Muscle of leg (tissue), 11 donors: Measurements from ENCODE around the gene PNPLA3. TPM values are rescaled to one million over a fixed set of nuclear protein-coding genes. Genes with fewer than 3 reads are reported as not detected.

Experiments
- DNase-seq: peaks from one replicate; pipeline ENCODE4 v3.0.0; 2013
- H3K27ac ChIP-seq: one replicate; pipeline ENCODE4 v1.5.1; 2013; ENCODE audit warnings: mild to moderate bottlenecking, low read length, control low read depth
- H3K27me3 ChIP-seq: one replicate; pipeline ENCODE4 v1.6.1; 2013; ENCODE audit warnings: low read length; ENCODE audit not compliant: control insufficient read depth, insufficient read depth
- H3K36me3 ChIP-seq: one replicate; pipeline ENCODE4 v1.6.1; 2013; ENCODE audit warnings: low read length; ENCODE audit not compliant: control insufficient read depth, insufficient read depth
- H3K4me1 ChIP-seq: one replicate; pipeline ENCODE4 v1.6.1; 2013; ENCODE audit warnings: low read length; ENCODE audit not compliant: control insufficient read depth, insufficient read depth
- H3K4me3 ChIP-seq: one replicate; pipeline ENCODE4 v1.5.1; 2013; ENCODE audit warnings: low read length, control low read depth
- H3K9me3 ChIP-seq: replicated peaks from 2 replicates; pipeline ENCODE4 v1.6.1; 2013; ENCODE audit warnings: low read depth, low read length; ENCODE audit not compliant: control insufficient read depth
- WGBS: methylation state at CpG from one replicate; pipeline ENCODE4 v1.1.5; 2013; ENCODE audit warnings: missing lambda C conversion rate; ENCODE audit not compliant: insufficient coverage; 5-methylcytosine and 5-hydroxymethylcytosine counted together
- polyA plus RNA-seq, 8 donors: library from polyadenylated mRNA; unstranded; fragments of 120-200 nt; gene quantifications; one replicate each; pipeline versions ENCODE4 v1.2.1 to v1.2.3, GENCODE V29; 2013; ENCODE audit warnings: inconsistent platforms in 1 of 8, low replicate concordance in 1 of 8; ENCODE audit not compliant: insufficient read length in 8 of 8, insufficient read depth in 1 of 8
- total RNA-seq: library from RNA; stranded (reverse); fragments of 120-200 nt; gene quantifications from one replicate; pipeline ENCODE4 v1.2.4, GENCODE V29; 2013

Gene PNPLA3
- total and polyA plus RNA-seq, 9 donors = 0.18 to 0.79 (median 0.35) TPM

DNA sequence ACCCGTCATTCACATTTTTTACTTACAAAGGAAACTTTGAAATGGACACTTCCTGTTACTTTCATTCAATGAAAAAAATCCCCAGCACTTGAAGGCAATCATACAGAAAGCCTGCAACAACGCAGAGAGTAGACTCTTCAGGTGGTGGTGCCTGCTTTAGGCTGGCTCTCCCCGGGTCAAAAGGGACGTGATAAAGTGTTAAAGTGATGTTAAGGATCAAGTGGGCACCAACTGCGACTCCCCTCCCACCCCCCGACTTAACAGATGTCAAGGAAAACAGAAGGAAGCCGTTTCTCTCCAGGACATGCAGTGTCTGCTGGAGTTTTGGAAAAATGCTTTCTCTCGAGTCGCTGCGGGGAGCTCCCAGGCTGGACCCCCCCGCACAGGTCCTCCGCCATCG lies 414 bp upstream of the PNPLA3 start:
- Histone ChIP-seq H3K36me3 (no peaks in the 10 kb centered on the region), H3K4me3 (peak overlapping the region; percentile 43), H3K27ac (no peak overlapping the region), H3K27me3 (peaks cover 27% of the 10 kb centered on the region), H3K4me1 (peaks cover 23% of the 10 kb centered on the region), H3K9me3 (no peaks in the 10 kb centered on the region)
- WGBS = 0% methylated on average over 1 of the region's 13 CpGs
- DNase-seq = no peak

- H3K27ac ChIP-seq = no peak overlapping the region
- peaks cover 24% of the 10 kb centered on the region for H3K27me3 ChIP-seq
- no peak overlapping the region for H3K4me3 ChIP-seq
- no CpG with 5 or more reads among the region's 7 CpGs for WGBS
- no peaks in the 10 kb centered on the region for H3K36me3 ChIP-seq
- H3K4me1 ChIP-seq = peaks cover 23% of the 10 kb centered on the region
- H3K9me3 ChIP-seq = no peaks in the 10 kb centered on the region
- no peak for DNase-seq
Observed at GRCh38 chr22:43924877-43925276, 1.3 kb downstream of the PNPLA3 start.

- Histone ChIP-seq H3K36me3 (no peaks in the 10 kb centered on the region), H3K4me1 (peaks cover 23% of the 10 kb centered on the region), H3K27ac (no peak overlapping the region), H3K4me3 (no peak overlapping the region), H3K27me3 (peaks cover 23% of the 10 kb centered on the region), H3K9me3 (no peaks in the 10 kb centered on the region)
- 34% methylated on average over 5 of the region's 6 CpGs for WGBS
- DNase-seq = no peak
Observed at GRCh38 chr22:43925433-43926348, 2.1 kb downstream of the PNPLA3 start.

GRCh38 chr22:43926349-43926710 lies 2.7 kb downstream of the PNPLA3 start:
- H3K4me3 ChIP-seq = no peak overlapping the region
- no CpG with 5 or more reads among the region's 1 CpG for WGBS
- peaks cover 22% of the 10 kb centered on the region for H3K4me1 ChIP-seq
- H3K9me3 ChIP-seq = no peaks in the 10 kb centered on the region
- no peak for DNase-seq
- H3K27ac ChIP-seq = no peak overlapping the region
- no peaks in the 10 kb centered on the region for H3K36me3 ChIP-seq
- H3K27me3 ChIP-seq = peaks cover 21% of the 10 kb centered on the region

DNA sequence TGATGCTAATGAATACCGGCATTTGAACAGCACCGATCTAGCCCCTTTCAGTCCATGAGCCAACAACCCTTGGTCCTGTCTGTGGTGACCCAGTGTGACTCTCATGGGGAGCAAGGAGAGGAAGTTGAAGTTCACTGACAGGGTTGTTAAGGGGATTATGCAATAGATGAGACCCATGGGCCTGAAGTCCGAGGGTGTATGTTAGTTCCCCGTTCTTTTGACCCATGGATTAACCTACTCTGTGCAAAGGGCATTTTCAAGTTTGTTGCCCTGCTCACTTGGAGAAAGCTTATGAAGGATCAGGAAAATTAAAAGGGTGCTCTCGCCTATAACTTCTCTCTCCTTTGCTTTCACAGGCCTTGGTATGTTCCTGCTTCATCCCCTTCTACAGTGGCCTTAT lies 4.9 kb downstream of the PNPLA3 start:
- Histone ChIP-seq H3K9me3 (no peaks in the 10 kb centered on the region), H3K27ac (no peak overlapping the region), H3K4me1 (peaks cover 11% of the 10 kb centered on the region), H3K27me3 (peaks cover 23% of the 10 kb centered on the region), H3K36me3 (no peaks in the 10 kb centered on the region), H3K4me3 (no peak overlapping the region)
- peak; percentile 50 for DNase-seq
- 78% methylated on average over 4 of the region's 5 CpGs for WGBS

GRCh38 chr22:43928908-43929307 lies 5.3 kb downstream of the PNPLA3 start:
- Histone ChIP-seq H3K36me3 (no peaks in the 10 kb centered on the region), H3K4me1 (peaks cover 10% of the 10 kb centered on the region), H3K4me3 (no peak overlapping the region), H3K27me3 (peaks cover 21% of the 10 kb centered on the region), H3K9me3 (no peaks in the 10 kb centered on the region), H3K27ac (no peak overlapping the region)
- WGBS = 92% methylated on average over 2 of the region's 6 CpGs
- no peak for DNase-seq

DNA sequence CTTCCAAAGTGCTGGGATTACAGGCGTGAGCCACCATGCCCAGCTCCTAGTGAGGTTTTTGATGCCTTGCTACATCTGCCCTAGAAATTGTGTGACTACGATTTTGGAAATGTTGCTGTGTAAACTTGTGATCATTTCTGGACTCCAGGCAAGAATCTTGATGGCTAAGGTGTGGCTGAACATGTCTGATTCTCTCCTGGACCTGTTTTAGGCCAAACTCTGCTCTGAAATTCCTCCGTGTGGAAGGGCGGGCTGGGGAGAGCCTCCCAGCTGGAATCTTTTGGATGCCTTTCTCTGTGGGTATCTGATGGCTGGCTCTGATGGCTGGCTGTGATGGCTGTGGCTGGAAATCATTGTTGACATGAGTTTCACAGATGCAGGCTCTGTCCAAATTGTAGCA lies 8.2 kb downstream of the PNPLA3 start:
- Histone ChIP-seq H3K27ac (no peak overlapping the region), H3K4me1 (no peaks in the 10 kb centered on the region), H3K9me3 (no peaks in the 10 kb centered on the region), H3K4me3 (no peak overlapping the region), H3K36me3 (no peaks in the 10 kb centered on the region), H3K27me3 (peaks cover 5% of the 10 kb centered on the region)
- DNase-seq = no peak
- WGBS = 63% methylated on average over 4 of the region's 4 CpGs

DNA sequence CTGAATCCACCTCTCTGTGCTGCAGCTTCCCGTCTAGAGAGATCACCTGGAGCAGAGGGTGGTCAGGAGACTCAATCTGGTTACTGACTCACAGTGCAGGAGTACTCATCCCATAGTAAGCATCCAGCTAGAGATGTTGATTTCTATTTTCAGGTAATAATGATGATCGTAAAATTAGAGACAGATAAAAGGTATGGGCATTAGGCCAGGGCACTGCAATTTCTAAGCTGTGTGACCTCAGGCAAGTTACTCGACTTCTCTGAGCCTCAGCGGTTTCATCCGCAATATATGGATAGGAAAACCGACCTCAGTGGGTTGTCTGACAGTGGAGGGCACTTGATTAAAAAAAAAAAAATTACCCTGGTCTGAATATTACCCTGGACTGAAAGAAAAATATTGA lies 17.8 kb downstream of the PNPLA3 start:
- Histone ChIP-seq H3K4me1 (no peaks in the 10 kb centered on the region), H3K27ac (no peak overlapping the region), H3K9me3 (no peaks in the 10 kb centered on the region), H3K36me3 (no peaks in the 10 kb centered on the region), H3K4me3 (no peak overlapping the region), H3K27me3 (no peaks in the 10 kb centered on the region)
- DNase-seq = no peak
- 100% methylated on average over 2 of the region's 6 CpGs for WGBS

- no peaks in the 10 kb centered on the region for H3K4me1 ChIP-seq
- no peak overlapping the region for H3K4me3 ChIP-seq
- WGBS = 85% methylated on average over 20 of the region's 20 CpGs
- no peak for DNase-seq
- H3K27ac ChIP-seq = no peak overlapping the region
- no peaks in the 10 kb centered on the region for H3K9me3 ChIP-seq
- no peaks in the 10 kb centered on the region for H3K36me3 ChIP-seq
- H3K27me3 ChIP-seq = no peaks in the 10 kb centered on the region
Observed at GRCh38 chr22:43944670-43945430, 21.2 kb downstream of the PNPLA3 start.

- no peaks in the 10 kb centered on the region for H3K36me3 ChIP-seq
- H3K9me3 ChIP-seq = no peaks in the 10 kb centered on the region
- WGBS = 40% methylated on average over 10 of the region's 12 CpGs
- no peak overlapping the region for H3K27ac ChIP-seq
- no peak overlapping the region for H3K4me3 ChIP-seq
- no peaks in the 10 kb centered on the region for H3K27me3 ChIP-seq
- no peaks in the 10 kb centered on the region for H3K4me1 ChIP-seq
- DNase-seq = peak; percentile 45
Observed at GRCh38 chr22:43945632-43946383, 22.2 kb downstream of the PNPLA3 start.
